Osteocyte (in vitro differentiated cells): ENCODE measurements around the gene PALM. TPM values are rescaled to one million over a fixed set of nuclear protein-coding genes. Genes with fewer than 3 reads are reported as not detected.

Experiments used
- DNase-seq: peaks from one replicate; pipeline ENCODE4 v3.0.0; 2021; ENCODE audit warnings: mixed read lengths; ENCODE audit not compliant: unreplicated experiment; ENCODE audit errors: extremely low spot score
- H3K27ac Mint-ChIP-seq: one replicate; pipeline ENCODE4 v1.8.0; 2021; ENCODE audit warnings: mild to moderate bottlenecking, mixed read lengths; ENCODE audit not compliant: unreplicated experiment
- H3K27me3 Mint-ChIP-seq: one replicate; pipeline ENCODE4 v1.8.0; 2021; ENCODE audit warnings: mixed read lengths; ENCODE audit not compliant: unreplicated experiment
- H3K36me3 Mint-ChIP-seq: one replicate; pipeline ENCODE4 v1.8.0; 2021; ENCODE audit warnings: mixed read lengths; ENCODE audit not compliant: unreplicated experiment
- H3K4me1 Mint-ChIP-seq: one replicate; pipeline ENCODE4 v1.8.0; 2021; ENCODE audit warnings: mixed read lengths; ENCODE audit not compliant: unreplicated experiment
- H3K4me3 Mint-ChIP-seq: one replicate; pipeline ENCODE4 v1.8.0; 2021; ENCODE audit warnings: mild to moderate bottlenecking, moderate library complexity, mixed read lengths; ENCODE audit not compliant: unreplicated experiment
- H3K9me3 Mint-ChIP-seq: one replicate; pipeline ENCODE4 v1.8.0; 2021; ENCODE audit warnings: mixed read lengths; ENCODE audit not compliant: unreplicated experiment
- total RNA-seq: library from RNA; stranded (reverse); gene quantifications from 2 replicates; pipeline ENCODE4 v1.2.1, GENCODE V29; 2021
- TF ChIP-seq, protein P1 (sequence below): fragments of 200-600 bp; sonication (generic); IDR thresholded peaks from 2 replicates; pipeline ENCODE4 v1.5.0; 2021; ENCODE audit warnings: antibody characterized with exemption, mild to moderate bottlenecking, moderate library complexity

PALM gene
- total RNA-seq, 1 donor from 2014 or later: 236 TPM

DNA sequence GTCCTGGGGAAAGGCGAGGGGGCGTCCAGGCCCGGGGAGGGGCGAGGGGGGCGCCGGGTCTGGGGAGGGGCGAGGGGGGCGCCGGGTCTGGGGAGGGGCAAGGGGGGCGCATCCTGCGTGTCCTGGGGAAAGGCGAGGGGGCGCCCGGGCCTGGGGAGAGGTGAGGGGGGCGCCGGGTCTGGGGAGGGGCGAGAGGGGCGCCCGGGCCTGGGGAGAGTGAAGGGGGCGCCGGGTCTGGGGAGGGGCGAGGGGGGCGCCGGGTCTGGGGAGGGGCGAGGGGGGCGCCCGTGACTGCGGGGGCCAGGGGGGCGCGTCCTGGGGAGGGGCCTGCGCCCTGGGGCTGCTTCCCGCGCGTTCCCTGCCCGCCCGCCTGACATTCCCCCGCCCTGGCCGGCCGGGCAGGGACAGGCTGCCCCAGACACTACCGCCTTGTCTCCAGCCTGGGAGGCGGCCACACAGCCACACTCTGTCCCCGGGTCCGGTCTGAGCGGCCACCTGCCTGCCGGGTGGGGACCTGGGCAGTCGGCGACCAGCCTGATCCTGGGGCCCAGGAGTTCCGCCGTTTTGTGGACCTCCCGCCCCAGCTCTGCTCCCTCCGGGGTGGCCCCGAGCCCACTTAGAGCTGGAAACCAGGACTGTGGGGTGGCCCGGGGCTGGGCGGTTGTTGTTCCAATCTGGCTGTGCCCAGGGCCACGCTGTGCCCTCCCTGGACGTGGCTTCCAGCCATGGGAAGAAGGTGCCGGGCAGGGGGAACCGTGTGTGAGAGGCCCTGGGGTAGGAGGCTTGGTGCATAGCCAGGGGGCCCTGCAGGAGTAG lies 11.8 kb downstream of the PALM start:
- no peak overlapping the region for H3K4me3 Mint-ChIP-seq

DNA sequence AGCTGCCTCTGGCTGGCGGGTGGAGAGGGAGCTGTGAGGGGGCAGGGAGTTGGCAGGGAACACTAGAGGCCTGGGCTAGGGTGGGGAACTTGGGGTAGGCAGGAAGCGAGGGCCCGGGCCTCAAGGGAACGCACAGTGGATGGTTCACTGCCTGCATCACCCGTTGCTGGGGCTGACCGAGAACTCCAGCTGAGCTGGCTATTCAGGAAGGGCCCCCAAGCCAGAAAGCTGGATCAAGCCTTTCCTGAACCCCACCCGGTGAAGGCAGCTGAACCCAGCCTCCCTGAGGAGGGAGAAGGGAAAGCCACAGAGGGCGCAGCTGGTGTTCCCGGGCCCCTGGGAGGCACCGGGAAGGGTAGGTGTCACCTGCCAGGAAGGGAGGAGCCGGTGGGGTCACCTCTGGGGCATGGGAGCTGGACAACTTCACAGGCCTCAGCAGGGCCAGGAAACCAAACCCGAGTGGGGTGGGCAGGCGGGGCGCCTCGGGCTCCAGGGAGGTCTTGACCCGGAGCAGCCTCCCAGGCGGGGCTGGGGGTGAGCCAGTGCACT lies 13.9 kb downstream of the PALM start:
- no peak for DNase-seq
- Mint-ChIP-seq H3K27ac (peak overlapping the region; percentile 62), H3K4me3 (no peak overlapping the region), H3K9me3 (no peaks in the 10 kb centered on the region), H3K36me3 (peaks cover 7% of the 10 kb centered on the region), H3K27me3 (no peaks in the 10 kb centered on the region), H3K4me1 (peaks cover 36% of the 10 kb centered on the region)
- TF ChIP-seq, protein P1, sequence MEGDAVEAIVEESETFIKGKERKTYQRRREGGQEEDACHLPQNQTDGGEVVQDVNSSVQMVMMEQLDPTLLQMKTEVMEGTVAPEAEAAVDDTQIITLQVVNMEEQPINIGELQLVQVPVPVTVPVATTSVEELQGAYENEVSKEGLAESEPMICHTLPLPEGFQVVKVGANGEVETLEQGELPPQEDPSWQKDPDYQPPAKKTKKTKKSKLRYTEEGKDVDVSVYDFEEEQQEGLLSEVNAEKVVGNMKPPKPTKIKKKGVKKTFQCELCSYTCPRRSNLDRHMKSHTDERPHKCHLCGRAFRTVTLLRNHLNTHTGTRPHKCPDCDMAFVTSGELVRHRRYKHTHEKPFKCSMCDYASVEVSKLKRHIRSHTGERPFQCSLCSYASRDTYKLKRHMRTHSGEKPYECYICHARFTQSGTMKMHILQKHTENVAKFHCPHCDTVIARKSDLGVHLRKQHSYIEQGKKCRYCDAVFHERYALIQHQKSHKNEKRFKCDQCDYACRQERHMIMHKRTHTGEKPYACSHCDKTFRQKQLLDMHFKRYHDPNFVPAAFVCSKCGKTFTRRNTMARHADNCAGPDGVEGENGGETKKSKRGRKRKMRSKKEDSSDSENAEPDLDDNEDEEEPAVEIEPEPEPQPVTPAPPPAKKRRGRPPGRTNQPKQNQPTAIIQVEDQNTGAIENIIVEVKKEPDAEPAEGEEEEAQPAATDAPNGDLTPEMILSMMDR: no peak

More for the DNA sequence above, 11.8 kb downstream of the PALM start:
- peaks cover under 1% of the 10 kb centered on the region for H3K9me3 Mint-ChIP-seq
- DNase-seq: no peak
- peaks cover 28% of the 10 kb centered on the region for H3K4me1 Mint-ChIP-seq
- TF ChIP-seq, protein P1: no peak
- peaks cover 5% of the 10 kb centered on the region for H3K36me3 Mint-ChIP-seq
- H3K27ac Mint-ChIP-seq: peak overlapping the region; percentile 63
- H3K27me3 Mint-ChIP-seq: no peaks in the 10 kb centered on the region

DNA sequence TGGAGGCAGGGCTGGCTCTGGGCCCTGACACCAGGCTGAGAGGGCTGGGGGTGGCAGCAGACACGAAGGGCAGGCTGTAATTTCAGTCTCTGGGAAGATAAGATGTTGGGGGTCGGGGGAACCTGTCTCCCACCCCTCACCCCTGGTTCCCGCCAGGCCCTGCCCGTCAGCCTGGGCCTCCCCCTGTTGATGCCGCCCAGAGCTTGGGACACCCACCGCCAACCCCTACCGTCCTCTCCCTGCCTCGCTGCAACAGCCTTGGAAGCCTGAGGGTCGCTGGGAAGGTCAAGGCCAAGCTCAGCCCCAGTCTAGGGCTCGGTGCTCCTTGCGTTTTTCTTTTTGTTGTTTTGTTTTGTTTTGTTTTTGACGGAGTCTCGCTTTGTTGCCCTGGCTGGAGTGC lies 14.5 kb downstream of the PALM start:
- no peak for DNase-seq
- H3K27ac Mint-ChIP-seq: peak overlapping the region; percentile 62

DNA sequence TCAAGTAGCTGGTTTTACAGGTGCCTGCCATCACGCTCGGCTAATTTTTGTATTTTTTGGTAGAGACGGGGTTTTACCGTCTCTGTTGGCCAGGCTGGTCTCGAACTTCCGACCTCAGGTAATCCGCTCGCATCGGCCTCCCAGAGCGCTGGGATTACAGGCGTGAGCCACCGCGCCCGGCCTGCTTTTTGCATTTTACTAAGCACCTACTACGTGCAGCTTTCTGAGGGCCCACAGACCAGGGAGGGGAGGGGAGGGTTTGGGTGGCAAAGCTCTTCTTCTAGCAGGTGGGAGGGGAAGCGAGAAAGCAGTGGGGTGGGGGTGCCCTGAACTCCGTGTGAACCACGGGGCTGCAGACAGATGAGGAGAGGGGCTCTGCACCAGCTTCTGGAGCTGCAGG lies 15.0 kb downstream of the PALM start:
- Mint-ChIP-seq H3K9me3 (no peaks in the 10 kb centered on the region), H3K27me3 (no peaks in the 10 kb centered on the region), H3K4me1 (peaks cover 33% of the 10 kb centered on the region), H3K27ac (no peak overlapping the region), H3K4me3 (no peak overlapping the region), H3K36me3 (peaks cover 5% of the 10 kb centered on the region)
- TF ChIP-seq, protein P1: no peak
- DNase-seq: no peak

More for the DNA sequence above, 14.5 kb downstream of the PALM start:
- no peaks in the 10 kb centered on the region for H3K27me3 Mint-ChIP-seq
- no peak overlapping the region for H3K4me3 Mint-ChIP-seq
- H3K9me3 Mint-ChIP-seq: no peaks in the 10 kb centered on the region
- peaks cover 37% of the 10 kb centered on the region for H3K4me1 Mint-ChIP-seq
- H3K36me3 Mint-ChIP-seq: peaks cover 7% of the 10 kb centered on the region
- TF ChIP-seq, protein P1: no peak

DNA sequence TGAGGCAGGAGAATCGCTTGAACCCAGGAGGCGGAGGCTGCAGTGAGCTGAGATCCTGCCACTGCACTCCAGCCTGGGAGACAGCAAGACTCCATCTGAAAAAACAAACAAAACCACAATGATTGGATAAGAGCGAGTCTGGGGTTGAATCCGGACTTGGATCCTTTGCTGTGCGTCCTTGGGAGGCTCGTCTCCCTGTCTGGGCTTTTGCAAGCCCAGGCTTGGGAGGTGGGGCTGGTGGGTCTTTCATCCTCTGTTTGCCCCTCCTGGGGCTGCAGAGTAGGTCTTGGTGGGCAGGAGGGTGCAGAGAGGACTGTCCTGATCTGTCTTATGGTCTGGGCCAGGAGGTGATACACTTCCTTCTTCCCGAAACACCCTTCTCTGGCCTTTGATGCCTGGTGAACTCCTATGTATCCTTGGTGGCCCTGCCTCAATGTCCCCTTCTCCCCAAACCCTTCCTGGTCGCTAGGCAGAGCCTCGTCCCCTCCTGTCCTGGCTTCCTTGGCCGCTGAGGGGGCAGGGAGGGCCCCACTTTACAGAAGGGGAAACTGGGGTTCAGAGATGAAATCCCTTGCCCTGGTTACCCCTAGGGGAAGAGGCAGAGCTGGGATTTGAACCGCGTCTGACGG lies 16.8 kb downstream of the PALM start:
- H3K4me3 Mint-ChIP-seq: no peak overlapping the region
- H3K27me3 Mint-ChIP-seq: no peaks in the 10 kb centered on the region
- TF ChIP-seq, protein P1: no peak
- H3K4me1 Mint-ChIP-seq: peaks cover 33% of the 10 kb centered on the region
- no peak overlapping the region for H3K27ac Mint-ChIP-seq
- peaks cover 9% of the 10 kb centered on the region for H3K36me3 Mint-ChIP-seq
- no peak for DNase-seq
- no peaks in the 10 kb centered on the region for H3K9me3 Mint-ChIP-seq
